GM23248 (cell line): ENCODE measurements around the gene RPS15.

Source experiments
- EZH2 ChIP-seq: fragments of 200-600 bp; sonication (generic); IDR thresholded peaks from 2 replicates; pipeline ENCODE4 v1.6.1; 2018; ENCODE audit warnings: antibody characterized with exemption, mild to moderate bottlenecking; ENCODE audit not compliant: insufficient read depth, poor library complexity, severe bottlenecking
- EZH2phosphoT487 ChIP-seq: fragments of 200-600 bp; sonication (generic); IDR thresholded peaks from 2 replicates; pipeline ENCODE4 v1.6.1; 2018; ENCODE audit warnings: antibody characterized with exemption, moderate library complexity, mild to moderate bottlenecking, low read depth; ENCODE audit not compliant: insufficient read depth

- TF ChIP-seq EZH2 (no peak), EZH2phosphoT487 (no peak)
These were observed 31.8 kb downstream of the RPS15 start for GRCh38 chr19:1470055-1470304.
